PC-9 (cell line): Measurements from ENCODE around the gene MYO16.

Source experiments
- EZH2 ChIP-seq: fragments of 200-600 bp; sonication (generic); IDR thresholded peaks from 2 replicates; pipeline ENCODE4 v1.8.0; 2017; ENCODE audit warnings: antibody characterized with exemption, low read depth
- TF ChIP-seq, protein P1 (sequence below): fragments of 200-600 bp; sonication (generic); conservative IDR thresholded peaks from 2 replicates; pipeline ENCODE4 v1.6.1; 2017; ENCODE audit warnings: mixed run types, antibody characterized with exemption, mild to moderate bottlenecking, moderate library complexity

DNA sequence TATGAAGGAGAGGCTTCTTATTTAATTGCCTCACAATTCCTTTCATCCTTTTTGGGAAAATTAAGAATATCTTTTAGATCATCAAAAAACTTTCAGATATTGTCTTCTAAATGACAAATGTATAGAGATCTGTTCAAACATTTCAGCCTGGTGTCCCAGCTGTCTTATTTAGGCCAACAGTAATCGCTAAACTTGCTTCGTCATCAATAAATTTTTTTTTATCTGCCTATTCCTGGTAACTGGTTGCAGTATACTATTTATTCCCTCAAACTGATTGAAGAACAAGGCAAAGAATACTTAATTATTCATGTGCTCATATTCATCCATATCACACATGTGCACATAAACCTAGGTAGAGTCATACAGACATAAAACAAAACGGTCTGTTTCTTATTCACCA lies 5.3 kb upstream of the MYO16 start:
- TF ChIP-seq, protein P1, sequence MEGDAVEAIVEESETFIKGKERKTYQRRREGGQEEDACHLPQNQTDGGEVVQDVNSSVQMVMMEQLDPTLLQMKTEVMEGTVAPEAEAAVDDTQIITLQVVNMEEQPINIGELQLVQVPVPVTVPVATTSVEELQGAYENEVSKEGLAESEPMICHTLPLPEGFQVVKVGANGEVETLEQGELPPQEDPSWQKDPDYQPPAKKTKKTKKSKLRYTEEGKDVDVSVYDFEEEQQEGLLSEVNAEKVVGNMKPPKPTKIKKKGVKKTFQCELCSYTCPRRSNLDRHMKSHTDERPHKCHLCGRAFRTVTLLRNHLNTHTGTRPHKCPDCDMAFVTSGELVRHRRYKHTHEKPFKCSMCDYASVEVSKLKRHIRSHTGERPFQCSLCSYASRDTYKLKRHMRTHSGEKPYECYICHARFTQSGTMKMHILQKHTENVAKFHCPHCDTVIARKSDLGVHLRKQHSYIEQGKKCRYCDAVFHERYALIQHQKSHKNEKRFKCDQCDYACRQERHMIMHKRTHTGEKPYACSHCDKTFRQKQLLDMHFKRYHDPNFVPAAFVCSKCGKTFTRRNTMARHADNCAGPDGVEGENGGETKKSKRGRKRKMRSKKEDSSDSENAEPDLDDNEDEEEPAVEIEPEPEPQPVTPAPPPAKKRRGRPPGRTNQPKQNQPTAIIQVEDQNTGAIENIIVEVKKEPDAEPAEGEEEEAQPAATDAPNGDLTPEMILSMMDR, result no peak
- TF ChIP-seq EZH2, result no peak
